Measurements from ENCODE around the gene KCNAB1. TPM values are rescaled to one million over a fixed set of nuclear protein-coding genes. Genes with fewer than 3 reads are reported as not detected.
"Not testable (repeated sequence)": the region's sequence is repeated elsewhere in the genome, so short reads cannot be mapped to it uniquely, and the experiment has no call there.

KCNAB1 gene
- total RNA-seq, 1 donor from 2014 or later: 2.4 TPM

DNA sequence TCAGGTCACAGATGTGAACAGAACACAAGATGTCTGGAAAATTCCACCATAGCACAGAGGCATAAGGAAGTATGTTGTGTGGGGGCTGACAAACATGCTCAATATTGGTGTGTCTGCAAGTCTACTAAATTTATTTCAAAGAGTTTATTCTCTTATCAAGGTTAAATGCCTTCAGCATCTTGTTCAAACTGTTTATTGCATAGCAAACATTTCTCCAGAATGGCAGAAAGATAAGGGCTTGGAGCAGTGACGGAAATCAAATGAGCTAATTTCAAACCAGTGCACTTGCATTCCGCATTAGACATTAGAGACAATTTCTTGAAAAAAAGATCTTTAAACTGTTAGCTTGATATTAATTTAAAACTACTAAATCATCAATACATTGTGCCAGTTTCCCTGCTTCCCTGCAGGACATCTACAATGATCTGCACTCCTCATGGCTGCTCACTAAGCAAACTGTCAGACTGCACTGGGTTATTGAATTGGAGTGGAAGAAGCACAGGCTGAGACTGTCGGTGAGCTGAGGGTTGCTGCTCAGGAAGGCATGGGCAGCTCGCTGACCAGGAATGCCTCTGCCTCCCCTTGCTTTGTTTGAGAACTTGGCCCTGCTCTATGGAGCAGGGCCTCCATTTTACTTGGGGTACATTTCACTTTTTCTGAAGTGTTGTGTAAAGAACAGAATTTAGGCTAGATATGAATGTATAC, 89.4 kb downstream of the KCNAB1 start:
- intact Hi-C loops (cut with micrococcal nuclease): no loop called here
- DNase-seq (no peak), ATAC-seq (no peak)

DNA sequence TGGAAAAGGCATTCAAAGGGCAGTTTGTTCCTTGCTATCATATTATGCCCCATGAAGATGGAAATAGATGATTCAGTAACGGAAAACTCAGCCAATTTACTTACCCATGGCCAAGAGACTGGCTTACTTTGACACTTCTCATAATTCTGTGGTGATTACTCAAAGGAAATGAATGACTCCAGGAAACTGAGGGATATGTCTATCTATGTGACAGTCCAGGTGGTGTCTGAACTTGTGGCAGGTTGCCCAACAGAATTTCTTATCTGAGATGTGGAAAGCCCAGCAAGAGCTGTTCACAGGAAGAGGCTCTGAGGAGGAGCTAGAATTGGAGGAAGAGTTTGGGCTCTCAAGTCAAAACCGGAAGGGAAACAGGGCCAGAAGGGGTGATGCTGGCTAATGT, 91.2 kb downstream of the KCNAB1 start:
- ATAC-seq (no peak), DNase-seq (no peak)
- intact Hi-C loops (cut with micrococcal nuclease): no loop called here

- no peak for ATAC-seq
- no peak for DNase-seq
- intact Hi-C loops (cut with micrococcal nuclease): no loop called here
Observed at GRCh38 chr3:156214676-156215075, 94.3 kb downstream of the KCNAB1 start.

- intact Hi-C loops (cut with micrococcal nuclease): no loop called here
- no peak for ATAC-seq
- DNase-seq: no peak
Observed at GRCh38 chr3:156215751-156216150, 95.4 kb downstream of the KCNAB1 start.

DNA sequence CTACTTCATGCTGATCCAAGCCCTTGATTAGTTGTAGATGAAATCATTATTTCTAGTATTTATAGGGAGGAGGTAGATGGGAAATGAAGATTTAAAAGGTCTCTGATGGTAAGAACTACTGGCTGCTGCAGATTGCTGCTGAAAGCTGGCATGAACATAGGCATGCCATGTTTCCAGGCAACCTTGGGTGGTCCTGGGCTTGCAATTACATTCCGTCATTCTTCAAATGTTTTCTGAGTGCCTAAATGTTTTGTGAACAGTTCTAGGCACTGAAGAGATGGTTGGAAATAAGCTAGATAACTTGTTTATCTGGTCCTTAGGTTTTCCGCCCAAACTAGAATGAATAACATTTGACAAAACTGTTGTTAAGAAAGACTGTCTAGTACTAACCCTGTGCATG, 95.8 kb downstream of the KCNAB1 start:
- DNase-seq (no peak), ATAC-seq (no peak)
- intact Hi-C loops (cut with micrococcal nuclease): no loop called here

GRCh38 chr3:156216852-156217251, 96.5 kb downstream of the KCNAB1 start:
- intact Hi-C loops (cut with micrococcal nuclease): no loop called here
- ATAC-seq (no peak), DNase-seq (no peak)

- DNase-seq (no peak), ATAC-seq (no peak)
- intact Hi-C loops (cut with micrococcal nuclease): no loop called here
Observed at GRCh38 chr3:156217674-156218352, 97.4 kb downstream of the KCNAB1 start.

GRCh38 chr3:156218353-156218744, 98.0 kb downstream of the KCNAB1 start:
- DNase-seq (no peak), ATAC-seq (no peak)
- intact Hi-C loops (cut with micrococcal nuclease): no loop called here

GRCh38 chr3:156222381-156222780, 102.0 kb downstream of the KCNAB1 start:
- DNase-seq; ATAC-seq; intact Hi-C loops (cut with micrococcal nuclease): not testable (repeated sequence)

- ATAC-seq; DNase-seq; intact Hi-C loops (cut with micrococcal nuclease): not testable (repeated sequence)
Observed at GRCh38 chr3:156224046-156224445, 103.7 kb downstream of the KCNAB1 start.

DNA sequence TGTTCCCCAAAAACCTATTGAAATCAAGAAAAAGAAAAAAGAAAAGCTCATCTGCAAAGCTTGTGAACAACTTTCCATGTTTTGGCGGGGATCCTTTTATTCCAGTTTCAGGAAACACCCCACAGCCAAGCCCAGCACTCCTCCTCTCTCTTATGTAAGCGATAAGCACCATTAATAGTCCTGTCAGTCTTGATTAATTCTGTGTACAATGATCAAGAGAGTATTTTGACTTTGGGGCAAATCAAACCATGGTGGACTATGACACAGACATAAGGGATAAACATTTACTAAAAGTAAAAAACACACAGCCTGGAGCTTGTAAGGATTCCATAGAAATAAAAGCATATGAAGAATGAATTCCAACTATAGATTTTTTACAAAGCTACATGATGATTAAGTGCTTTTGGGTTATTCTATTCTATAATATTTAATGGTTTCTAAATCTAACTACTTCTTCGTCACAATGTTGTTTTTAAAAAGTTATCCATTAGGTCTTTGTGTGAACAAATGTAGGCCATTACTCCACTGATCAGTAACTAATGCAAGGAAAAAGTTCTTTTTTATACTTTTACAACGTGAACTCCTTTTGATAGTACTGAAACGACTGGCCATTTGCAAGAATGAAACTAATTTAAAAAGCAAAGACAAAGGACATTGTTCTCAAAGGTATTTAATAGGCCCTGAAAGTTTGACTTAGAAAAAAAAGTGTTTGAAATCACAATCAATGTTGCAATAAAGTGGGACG, 106.5 kb downstream of the KCNAB1 start:
- no peak for ATAC-seq
- DNase-seq: no peak
- intact Hi-C loops (cut with micrococcal nuclease): no loop called here

DNA sequence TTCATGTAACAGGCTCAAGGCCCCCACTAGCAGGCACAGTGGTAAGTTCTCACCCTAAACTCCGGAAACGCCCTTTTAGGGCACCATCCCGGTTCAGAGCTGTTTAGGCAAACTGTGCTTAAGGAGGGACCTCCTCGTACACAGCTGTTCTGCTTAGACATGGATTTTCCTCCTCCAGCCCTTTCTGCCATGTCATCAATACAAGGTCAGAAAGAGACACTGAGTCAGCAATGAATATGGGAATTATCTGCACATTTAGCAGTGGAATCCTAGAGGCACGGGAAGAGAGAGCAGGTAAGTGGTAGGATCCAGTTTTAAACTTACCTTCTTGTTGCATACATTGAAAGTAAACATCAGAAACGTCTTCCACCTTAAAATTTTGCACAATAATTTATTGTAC, 107.3 kb downstream of the KCNAB1 start:
- intact Hi-C loops (cut with micrococcal nuclease): no loop called here
- no peak for DNase-seq

GRCh38 chr3:156230278-156230900, 110.0 kb downstream of the KCNAB1 start:
- ATAC-seq (no peak), DNase-seq (no peak)
- intact Hi-C loops (cut with micrococcal nuclease): no loop called here

More for the DNA sequence above, 107.3 kb downstream of the KCNAB1 start:
- ATAC-seq: no peak

- intact Hi-C loops (cut with micrococcal nuclease); ATAC-seq; DNase-seq: not testable (repeated sequence)
Observed at GRCh38 chr3:156231221-156231620, 110.8 kb downstream of the KCNAB1 start.

DNA sequence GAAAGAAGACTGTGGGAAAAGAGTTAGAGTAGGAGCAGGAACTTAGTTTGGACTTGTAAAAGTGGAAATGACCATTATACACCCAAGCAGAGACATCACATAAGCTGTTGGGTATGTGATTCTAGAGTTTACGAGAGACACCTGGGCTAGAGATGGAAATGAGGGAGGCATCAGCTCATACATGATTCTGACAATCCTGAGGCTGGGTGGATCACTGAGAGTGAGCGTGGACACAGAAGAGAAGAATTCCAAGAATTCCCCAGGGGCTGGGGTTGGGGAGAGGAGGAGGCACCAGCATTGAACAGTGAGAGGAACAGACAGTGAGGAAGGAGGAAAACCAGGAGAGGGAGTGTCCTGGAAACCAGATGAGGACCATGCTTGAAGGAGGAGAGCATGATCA, 113.5 kb downstream of the KCNAB1 start:
- no peak for DNase-seq
- intact Hi-C loops (cut with micrococcal nuclease): no loop called here
- ATAC-seq: no peak

DNA sequence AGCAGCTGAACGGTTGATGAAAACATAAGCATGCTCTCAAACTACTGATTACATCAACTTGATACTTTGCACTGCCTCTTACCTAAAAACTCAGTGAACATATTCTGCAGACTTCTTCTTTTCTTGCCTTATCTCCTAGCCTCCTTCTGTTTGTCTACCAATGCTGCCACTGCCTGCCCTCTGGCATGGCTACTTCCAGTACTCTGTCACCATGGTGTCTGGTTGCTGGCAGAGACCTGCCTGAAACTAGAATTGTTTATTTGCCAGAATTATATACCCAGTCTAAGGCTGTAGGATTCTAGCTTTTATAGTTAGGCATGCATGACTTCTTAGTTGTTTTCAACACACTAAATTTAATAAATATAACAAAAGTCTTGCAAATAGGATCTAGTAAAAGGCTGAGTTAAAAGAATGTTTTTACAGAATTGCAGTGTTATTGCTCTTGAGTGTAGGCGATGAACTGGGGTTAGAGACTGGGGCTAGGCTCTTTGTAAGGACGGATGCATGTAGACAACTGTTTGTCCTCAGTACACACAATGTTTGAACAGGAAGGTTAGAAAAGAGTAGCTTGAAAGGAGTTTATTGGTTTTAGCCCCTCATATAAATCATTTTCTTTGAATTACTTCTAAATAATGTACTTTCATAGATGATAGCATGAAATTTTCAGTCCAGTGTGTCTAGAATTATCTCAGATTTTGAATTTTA, 116.3 kb downstream of the KCNAB1 start:
- intact Hi-C loops (cut with micrococcal nuclease): no loop called here
- no peak for ATAC-seq
- no peak for DNase-seq

- ATAC-seq (no peak), DNase-seq (no peak)
- intact Hi-C loops (cut with micrococcal nuclease): no loop called here
Observed at GRCh38 chr3:156240642-156241041, 120.3 kb downstream of the KCNAB1 start.

- intact Hi-C loops (cut with micrococcal nuclease): no loop called here
- DNase-seq: no peak
- no peak for ATAC-seq
Observed at GRCh38 chr3:156246961-156247725, 126.8 kb downstream of the KCNAB1 start.

All from left ventricle myocardium superior (tissue), 1 donor.